GM21526 (cell line): Measurements from ENCODE around the gene EVL.

Experiments
- ATAC-seq: cut with Tn5 transposase; IDR thresholded peaks from one replicate; pipeline ENCODE4 v1.9.1; 2021; ENCODE audit warnings: moderate library complexity; ENCODE audit not compliant: unreplicated experiment, low FRiP score

The EVL gene

DNA sequence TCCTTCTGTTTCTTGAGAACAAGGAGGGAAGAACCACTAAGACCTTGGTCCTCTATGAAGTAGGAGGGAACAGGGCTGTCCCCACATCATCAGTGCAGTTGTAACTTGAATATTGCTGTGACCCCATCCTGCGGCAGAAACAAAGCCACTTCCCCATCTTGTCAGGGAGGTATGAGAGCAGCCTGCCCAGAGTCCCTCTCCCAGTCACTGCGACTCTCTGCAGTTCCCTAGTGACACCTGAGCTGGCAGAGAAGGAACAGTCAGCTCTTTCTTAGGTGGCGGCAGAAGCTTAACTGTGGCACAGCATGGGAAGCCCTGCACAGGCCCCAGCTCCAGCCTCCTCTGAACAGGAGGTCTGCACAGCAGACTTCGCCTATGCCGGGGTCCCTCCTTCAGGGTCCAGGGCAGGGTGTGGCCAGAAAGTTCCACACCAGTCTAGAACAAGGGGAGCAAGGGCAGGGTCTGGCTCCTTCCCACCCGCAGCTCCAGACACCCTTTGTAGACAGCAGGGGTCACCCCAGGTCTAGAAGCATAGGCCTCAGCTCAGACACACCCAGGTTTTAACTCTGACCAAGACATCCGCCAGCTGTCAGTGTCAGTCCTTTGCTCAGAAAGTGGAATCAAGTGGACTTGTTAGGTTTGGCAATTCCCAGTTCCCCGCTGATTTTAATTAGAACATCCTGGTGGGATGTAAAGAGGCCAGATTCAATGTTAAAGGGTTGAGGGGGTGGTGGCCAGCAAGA, 57.4 kb downstream of the EVL start:
- no peak for ATAC-seq

DNA sequence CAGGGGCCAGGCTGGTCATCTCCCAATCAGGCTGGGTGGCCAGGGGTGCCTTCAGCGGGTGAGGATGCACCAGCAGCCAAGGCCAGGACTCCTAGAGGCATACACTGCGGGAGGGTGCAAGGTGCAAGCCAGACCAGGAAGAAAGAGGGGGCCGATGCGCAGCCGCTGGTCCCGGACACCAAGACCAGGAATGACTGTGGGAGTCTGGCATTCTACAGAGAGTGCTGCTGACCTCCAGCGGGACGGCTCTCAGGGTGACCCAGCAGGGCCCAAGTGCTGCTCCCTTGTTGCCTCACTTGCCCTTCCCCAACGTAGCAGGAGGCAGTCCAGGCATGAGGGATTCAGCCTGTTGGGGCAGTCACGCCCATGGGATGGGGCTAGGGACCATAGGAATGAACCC, 58.4 kb downstream of the EVL start:
- ATAC-seq: no peak

DNA sequence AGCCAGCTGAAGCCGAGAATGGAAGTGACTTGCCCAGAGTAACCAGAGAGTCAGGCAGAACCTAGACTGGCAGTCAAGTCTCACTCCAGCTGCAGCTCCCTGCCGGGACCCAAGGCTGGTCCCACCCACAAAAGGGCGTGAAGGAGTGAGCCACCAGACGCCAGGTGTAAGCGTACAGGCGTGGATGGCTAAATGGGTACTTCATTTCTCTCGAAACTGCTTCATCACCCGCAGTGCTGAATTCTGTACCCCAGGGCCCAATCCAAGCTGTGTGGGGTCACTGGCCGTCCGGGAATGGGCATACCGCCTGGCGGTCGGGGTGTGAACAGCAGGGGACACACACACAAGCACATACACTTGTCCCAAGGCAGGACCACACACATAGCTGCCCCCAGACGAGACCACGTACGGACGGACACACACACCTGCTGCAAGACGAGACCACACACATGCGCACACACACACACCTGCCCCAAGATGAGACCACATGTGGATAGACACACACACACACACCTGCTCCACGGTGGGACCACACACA, 59.4 kb downstream of the EVL start:
- ATAC-seq: no peak

DNA sequence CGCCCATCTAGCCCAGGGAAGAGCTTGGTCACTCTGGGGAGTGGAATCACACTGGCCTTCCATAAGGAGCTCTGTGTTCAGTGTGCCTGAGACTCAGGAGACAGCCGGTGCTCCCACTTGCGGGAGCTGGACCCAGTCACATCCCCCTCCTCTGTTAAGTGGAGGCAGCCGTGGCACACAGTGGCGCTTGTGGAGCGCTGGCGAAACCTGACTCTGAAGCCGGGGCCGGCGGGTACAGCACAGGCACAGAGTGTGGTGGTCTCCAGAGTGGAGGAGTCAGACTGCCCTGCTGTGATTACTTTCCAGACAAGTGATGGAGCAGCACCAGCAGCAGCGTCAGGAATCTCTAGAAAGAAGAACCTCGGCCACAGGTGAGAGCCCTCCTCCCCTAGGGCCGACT, 61.2 kb downstream of the EVL start:
- ATAC-seq: no peak

DNA sequence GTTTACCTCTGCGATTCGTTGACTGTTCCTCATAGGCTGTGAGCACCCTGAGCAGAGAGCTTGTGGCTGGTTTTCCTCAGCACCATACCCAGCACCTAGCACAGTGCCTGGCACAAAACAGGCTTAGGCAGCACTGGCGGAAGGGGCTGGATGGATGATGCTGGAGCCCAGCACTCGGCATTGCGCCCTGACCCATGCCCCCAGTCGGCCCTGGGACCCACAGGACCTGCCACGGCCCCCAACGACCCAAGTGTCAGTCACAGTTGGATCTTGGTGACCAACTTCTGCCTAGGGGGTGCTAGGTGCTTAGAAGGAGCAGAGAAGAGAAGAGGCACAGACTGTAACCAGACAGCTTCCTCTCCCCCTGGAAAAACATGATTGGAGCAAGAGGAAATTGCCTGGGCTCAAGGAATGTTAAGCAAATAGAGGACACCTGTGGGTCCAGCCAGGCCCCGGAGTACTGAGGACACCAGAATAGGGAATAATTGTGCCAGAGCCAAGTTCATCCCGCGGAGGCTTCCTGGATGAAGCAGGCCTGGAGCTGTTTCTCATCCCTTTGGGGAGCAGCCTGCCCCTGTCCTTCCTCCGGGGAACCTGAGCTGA, 62.7 kb downstream of the EVL start:
- ATAC-seq: no peak

DNA sequence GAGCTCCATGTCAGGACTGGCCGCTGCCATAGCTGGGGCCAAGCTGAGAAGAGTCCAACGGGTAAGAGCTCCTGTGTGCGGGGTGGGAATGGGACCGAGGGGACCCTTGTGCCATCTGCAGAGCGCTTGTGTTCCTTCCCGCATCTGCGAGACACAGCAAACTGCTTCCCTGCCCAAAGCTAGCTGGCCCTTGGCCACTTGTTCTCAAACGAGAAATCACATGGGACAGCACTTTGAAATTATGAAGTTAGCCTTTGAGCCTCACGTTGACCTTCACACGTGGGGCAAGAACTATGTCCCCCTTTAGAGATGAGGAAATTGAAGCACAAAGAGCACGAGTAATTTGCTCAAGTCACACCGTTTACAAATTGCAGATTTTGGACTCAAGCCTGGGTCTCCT, 63.5 kb downstream of the EVL start:
- no peak for ATAC-seq

DNA sequence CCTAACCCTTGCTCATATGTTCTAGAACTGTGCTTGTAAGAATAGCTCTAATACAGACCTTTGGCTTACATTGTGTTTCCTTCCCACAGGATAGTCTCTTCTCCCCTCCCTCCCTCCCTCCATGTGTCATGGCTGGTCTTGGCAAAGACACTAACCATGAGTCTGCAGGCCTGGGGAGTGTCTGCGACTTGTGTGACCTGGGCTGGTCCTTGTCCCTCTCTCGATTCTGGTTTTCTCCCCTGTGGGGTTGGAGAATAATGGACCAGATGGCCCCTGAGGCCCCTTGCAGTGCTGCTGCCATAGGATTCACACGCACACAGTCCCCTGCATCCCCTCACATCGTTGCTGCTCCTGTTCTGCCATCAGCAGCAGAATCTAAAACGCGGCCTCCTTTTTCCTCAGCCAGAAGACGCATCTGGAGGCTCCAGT, 64.0 kb downstream of the EVL start:
- no peak for ATAC-seq

DNA sequence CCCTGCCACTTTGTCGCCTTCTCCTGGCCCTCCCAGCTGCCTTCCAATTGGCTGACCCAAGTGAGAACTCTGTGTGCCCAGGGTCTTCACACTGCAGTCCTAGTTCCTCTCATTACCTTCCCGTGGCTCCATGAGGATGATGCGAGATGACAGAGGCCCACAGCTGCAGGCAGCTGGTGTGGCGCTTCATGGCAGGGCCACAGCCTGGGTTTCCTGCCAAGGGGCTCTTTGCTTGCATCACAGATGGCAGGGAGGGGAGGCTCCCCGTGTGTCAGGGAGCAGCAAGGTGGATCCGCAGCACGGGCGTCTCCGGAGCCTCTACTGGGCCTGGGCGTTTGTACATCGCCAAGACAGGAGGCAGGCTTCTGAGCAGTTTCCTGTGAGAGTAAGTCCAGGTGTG, 65.3 kb downstream of the EVL start:
- ATAC-seq: no peak

DNA sequence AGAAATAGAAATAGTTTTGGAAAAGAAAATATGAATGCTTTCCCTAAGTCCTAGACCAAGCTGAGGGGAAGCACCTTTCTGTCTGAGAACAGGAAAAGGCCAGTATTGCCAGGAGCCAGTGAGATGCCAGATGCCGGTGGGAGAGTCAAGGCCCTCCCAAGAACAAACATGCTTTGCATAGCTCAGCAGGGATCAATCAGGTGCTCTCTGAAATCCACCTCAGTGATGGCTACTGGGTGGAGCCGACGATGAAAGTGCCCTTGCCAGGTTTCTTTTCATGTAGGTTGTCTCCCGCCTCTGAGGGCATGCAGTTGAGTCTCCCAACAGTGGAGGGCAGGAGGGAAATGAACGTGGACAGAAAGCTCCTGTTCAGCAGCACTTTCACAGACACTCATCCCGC, 66.0 kb downstream of the EVL start:
- ATAC-seq: no peak

DNA sequence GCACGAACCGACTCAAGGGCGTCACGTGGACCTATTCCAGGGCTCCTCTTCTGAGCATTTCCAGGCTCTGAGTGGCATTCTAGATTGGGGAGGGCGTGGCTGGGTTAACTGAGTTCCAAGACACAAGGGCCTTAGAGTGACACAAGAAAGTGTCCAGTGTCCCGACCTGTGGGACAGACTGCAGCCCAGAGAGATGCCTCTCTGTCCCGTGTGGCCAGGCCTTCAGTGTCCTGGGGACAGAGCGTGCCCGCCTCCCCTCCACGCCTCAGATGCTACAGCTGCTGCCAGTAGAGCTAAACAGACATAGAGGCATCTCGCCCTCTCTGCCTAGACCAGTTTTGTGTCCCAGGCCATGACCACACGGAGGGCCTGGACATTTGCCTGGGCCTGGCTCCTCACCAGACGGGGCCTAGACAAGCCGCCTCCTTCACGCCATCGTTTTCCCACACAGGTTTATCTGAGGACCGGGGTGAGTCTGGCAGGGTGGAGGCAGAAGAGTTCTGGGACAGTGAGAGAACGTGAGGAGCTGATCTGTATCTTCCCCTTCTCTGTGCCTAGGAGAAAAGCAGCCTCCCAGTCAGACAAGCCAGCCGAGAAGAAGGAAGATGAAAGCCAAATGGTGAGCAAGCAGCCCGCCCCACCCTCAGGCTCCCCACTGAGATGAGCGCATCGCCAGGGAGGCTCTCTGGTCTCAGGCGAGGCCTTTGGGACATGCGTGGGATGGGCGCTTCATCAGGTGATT, 67.1 kb downstream of the EVL start:
- ATAC-seq: no peak

DNA sequence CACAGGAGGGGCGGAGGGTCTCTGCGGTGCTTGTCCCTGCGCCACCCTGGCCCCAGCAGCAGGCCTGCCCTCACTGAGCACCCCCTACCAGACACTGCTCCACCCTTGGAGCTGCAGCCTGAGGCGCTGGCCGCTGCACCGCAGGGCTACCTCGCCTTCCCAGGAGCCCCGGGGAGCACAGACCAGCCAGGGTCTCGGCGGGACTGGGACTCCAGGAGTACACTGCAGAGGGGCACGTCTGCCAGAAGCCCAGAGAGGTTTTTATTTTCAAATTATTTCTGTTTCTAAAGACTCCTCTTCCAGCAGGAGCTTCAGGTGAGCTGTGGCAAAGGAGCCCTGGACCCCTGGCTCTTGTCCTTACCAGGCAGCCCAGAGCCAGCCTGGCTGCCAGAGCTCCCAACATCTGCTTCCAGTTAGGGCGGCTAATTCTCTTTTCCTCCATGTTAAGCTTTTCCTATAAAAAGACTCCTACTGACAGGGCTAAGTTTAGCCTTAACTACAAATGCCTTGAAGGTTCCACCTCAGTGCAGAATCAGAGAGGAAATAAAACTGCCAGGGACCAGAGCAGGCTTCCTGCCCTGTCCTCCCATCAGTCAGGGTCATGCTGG, 67.8 kb downstream of the EVL start:
- ATAC-seq: no peak

DNA sequence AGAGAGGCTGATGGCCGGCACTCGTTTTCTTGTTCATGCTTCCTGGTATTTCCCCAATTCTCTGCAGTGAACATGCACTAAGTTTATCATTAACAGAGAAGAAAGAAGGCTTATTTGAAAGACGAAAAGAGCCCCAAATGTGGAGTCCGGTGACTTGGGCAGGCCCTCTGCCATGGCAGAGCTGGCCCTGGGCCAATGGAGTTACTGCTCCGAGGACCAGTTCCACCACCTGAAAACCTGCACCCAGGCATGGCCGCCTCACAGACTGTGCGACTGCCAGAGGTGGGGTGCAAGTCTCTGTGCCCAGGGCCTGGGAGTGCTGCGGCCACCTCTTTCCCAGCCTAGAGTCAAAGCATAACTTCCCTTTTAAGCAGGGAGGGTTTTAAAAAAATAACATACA, 69.4 kb downstream of the EVL start:
- no peak for ATAC-seq

DNA sequence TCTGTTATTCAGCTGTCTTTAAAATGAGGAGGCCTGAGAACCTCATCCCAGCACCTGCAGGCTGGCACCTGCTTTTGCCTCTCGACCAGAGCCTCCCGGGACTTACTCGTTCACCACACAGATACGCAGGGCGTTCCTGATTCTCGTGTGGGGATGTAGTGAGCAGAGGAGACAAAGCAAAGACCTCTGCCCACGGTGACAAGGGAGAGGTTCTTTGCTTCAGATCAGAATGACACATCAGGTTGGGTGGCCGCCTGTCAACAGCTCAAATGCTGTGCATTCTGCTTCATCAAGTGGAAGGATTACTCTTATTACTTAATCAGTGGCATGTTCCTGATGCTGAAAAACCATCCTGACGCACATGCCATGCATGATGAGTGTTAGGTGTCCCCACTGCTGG, 69.9 kb downstream of the EVL start:
- ATAC-seq: no peak

DNA sequence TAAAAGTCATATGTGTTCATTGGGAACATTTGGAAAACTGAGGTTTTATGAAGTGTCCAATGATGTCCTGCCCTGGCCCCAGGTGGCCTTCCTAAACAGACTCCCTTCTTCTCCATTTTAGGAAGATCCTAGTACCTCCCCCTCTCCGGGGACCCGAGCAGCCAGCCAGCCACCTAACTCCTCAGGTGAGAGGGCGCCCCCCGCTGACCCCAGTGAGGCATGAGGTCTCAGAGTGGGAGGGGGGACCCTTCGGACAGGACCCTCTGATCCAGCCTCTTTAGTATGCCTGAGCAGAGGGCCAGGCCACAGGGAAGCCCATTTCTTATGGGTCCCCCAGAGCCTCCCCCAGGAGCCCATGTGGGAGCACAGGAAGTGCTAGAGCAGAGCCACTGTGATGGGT, 70.6 kb downstream of the EVL start:
- ATAC-seq: no peak

DNA sequence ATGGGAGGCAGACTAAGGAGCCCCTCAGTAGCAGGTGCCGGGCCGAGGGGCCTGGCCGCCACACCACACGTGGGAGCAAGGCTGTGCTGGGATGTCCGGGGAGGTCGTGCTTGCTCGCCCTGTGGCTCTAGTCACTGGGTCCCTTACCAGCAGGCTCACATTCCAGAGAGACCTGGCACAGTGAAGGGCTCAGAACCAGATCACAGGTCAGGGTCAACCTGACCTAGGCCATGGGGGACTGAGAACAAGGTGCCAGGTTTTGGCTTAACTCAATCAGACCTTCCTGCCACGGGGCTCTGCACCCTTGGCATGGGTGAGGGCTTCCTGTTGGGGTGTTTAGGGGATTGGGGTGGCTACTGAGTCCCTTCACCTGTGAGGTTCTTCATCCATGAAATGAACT, 72.0 kb downstream of the EVL start:
- no peak for ATAC-seq

DNA sequence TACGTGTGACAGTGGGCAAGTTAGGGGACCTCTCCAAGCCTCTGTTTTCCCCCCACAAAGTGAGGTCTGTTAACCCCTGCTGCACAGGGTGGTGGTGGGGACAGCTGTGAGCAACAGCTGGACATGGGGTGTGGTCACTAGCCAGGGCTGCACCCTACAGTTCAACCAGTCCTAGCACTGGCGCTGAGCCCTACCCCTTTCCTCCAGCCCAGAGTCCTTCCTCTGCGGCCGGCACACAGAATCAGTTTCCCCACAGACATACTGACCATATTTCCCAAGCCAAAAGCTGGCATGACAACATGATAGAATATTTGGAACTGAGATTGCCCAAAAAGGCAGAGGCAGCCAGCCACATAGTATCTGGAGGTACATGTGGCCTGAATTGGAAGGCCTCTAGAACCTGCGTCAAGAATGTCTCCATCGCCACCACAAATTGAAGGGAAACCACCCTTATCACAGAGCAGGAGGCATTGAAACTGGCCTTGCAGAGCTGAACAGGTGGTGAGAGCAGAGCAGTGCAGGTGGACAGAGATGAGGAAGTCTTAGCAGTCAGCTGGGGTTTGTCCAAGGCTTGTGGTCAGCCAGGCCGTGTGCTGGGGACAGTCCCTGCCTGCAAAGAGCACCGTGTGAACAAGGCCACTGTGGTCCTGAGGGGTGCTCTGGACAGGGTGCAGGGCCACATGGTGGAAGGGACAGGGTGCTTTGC, 73.0 kb downstream of the EVL start:
- ATAC-seq: no peak

DNA sequence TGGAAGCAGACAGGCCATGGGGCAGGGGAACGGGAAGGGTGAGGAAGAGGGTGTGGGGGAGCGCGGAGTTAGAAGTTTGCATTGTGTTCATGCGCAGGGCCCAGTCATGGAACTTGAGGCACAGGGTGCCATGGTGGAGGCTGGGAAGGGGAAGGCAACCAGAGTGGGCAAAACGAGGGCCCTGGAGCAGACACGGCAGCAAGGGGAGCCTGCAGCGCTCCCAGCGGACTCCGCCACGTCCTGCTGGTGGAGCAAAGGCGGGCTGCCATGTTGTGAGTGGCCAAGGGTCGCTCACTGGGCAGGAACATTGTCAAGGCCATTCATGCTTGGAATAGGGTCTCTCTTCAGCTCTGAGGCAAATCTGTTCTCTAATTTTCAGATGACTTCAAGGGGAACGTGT, 73.7 kb downstream of the EVL start:
- no peak for ATAC-seq

DNA sequence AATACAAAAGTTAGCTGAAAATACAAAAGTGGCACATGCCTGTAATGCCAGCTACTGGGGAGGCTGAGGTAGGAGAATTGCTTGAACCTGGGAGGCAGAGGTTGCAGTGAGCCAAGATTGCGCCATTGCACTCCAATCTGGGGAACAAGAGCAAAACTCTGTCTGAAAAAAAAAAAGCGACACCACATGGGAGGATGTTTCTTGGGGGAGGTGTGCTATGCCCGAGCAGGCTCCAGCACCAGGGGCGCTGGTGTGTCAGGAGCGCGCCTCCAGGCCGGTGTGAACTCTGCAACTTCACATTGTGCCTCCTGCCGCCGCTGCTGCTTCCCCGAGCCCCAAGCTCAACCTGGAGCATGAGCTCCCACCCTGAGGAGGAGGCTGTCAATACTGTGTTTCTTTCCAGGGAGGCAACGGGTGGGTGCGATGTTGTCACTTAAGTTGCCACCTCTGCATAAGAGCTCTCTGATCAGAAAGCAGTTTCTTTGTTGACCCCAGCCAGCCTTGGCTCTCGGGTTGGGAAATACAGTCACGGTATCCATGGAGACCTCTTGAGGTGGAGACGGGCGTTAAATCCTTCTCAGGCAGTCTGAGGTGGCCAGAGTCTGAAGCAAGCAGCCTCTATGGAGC, 75.3 kb downstream of the EVL start:
- no peak for ATAC-seq

DNA sequence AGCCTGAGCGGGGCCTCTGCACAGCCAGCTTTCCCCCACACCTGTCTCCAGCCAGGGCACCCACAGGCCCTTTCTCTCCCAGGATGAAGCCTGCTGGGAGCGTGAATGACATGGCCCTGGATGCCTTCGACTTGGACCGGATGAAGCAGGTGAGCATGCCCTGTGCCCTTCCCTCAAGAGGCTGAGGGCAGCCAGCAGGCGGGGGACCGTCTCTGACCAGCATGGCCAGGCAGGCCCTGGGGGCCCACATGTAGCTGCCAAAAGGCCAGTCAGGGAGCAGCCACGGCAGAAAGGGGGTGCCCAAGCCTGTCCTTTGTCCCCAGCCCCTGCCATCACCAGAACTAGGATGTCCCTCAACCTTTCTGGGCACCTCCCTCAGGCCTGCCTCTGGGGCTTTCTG, 75.9 kb downstream of the EVL start:
- no peak for ATAC-seq
